GM12891 (cell line): ENCODE measurements around the gene SFRP5.

Experiments
- POLR2A ChIP-seq: IDR thresholded peaks from 2 replicates; pipeline ENCODE4 v1.6.1; 2011; ENCODE audit warnings: low read depth, low read length, control low read depth
- POLR2AphosphoS5 ChIP-seq: IDR thresholded peaks from 2 replicates; pipeline ENCODE4 v1.6.1; 2011; ENCODE audit warnings: low read depth, low read length, control low read depth

GRCh38 chr10:97778452-97779302 lies 6.9 kb upstream of the SFRP5 start:
- TF ChIP-seq POLR2AphosphoS5 (no peak), POLR2A (no peak)
